ENCODE data around the gene SHROOM1. TPM values are rescaled to one million over a fixed set of nuclear protein-coding genes. Genes with fewer than 3 reads are reported as not detected.

The SHROOM1 gene
- total and polyA plus RNA-seq, 2 donors (not counting 1 experiment from before 2014, with no cell fraction given), result 1.3 to 2.3 TPM

GRCh38 chr5:132838516-132839282, 8.3 kb upstream of the SHROOM1 start:
- H3K9ac ChIP-seq (ENCODE audit: low read length), result no peak overlapping the region
- no peak overlapping the region for H3K4me2 ChIP-seq (replicated peaks; ENCODE audit: low read depth, low read length, poor library complexity, severe bottlenecking)
- intact Hi-C loops (cut with micrococcal nuclease), result no loop called here
- H3K9me3 Mint-ChIP-seq (ENCODE audit: insufficient read depth), result no peaks in the 10 kb centered on the region
- ChIA-PET POLR2A (no interaction called here), CTCF (no interaction called here)
- no peak for TF ChIP-seq EZH2 (IDR thresholded peaks at IDR 0.05; ENCODE audit: borderline replicate concordance, insufficient read depth, low read depth, low read length, poor library complexity, severe bottlenecking)
- no peak for TF ChIP-seq CTCF (IDR thresholded peaks at IDR 0.05)
- peaks cover 0 to 4% (median 0%) of the 10 kb centered on the region in 3 donors for H3K9me3 ChIP-seq (ENCODE audit: control extremely low read depth in 1 of 3, control insufficient read depth in 2 of 3, insufficient read depth in 1 of 3, low read length in 2 of 3)
- H3K27ac Mint-ChIP-seq, result no peak overlapping the region
- H3K4me1 Mint-ChIP-seq, result peaks cover 2% of the 10 kb centered on the region
- 92% methylated on average over 1 of the region's 3 CpGs for WGBS (ENCODE audit: insufficient coverage)
- no peaks in the 10 kb centered on the region for H3K79me2 ChIP-seq (ENCODE audit: control insufficient read depth, insufficient read depth, low read length)
- H3K36me3 ChIP-seq (replicated peaks in 1 of 2; ENCODE audit: control extremely low read depth in 1 of 2, control insufficient read depth in 1 of 2, extremely low read depth in 1 of 2, insufficient read depth in 2 of 2, low read length in 1 of 2), result no peaks in the 10 kb centered on the region
- no peaks in the 10 kb centered on the region for H3K4me1 ChIP-seq (ENCODE audit: control insufficient read depth in 2 of 2, insufficient read depth in 2 of 2, low read length in 2 of 2)
- ATAC-seq (ENCODE audit: low read depth) (no peak), DNase-seq (no peak)
- no peak overlapping the region for H3K4me3 ChIP-seq (ENCODE audit: control extremely low read depth in 1 of 5, extremely low read depth in 1 of 5, insufficient read depth in 1 of 5, low read depth in 2 of 5, low read length in 4 of 5)
- no peak overlapping the region for H3K27ac ChIP-seq (ENCODE audit: low read length in 2 of 2)
- H3K27me3 Mint-ChIP-seq, result no peaks in the 10 kb centered on the region
- no peaks in the 10 kb centered on the region for H3K27me3 ChIP-seq (replicated peaks in 1 of 4; ENCODE audit: control extremely low read depth in 1 of 4, control insufficient read depth in 3 of 4, insufficient read depth in 4 of 4, low read length in 3 of 4)
- H4K20me1 ChIP-seq (ENCODE audit: control insufficient read depth, insufficient read depth, low read length, poor library complexity, severe bottlenecking), result no peaks in the 10 kb centered on the region
- H3K4me3 Mint-ChIP-seq, result no peak overlapping the region
- H2AFZ ChIP-seq (ENCODE audit: insufficient read depth, low read depth, low read length, poor library complexity, severe bottlenecking), result no peak overlapping the region

- POLR2A ChIA-PET, result no interaction called here
- Histone ChIP-seq H2AFZ (ENCODE audit: insufficient read depth, low read depth, low read length, poor library complexity, severe bottlenecking) (no peak overlapping the region), H3K4me2 (replicated peaks; ENCODE audit: low read depth, low read length, poor library complexity, severe bottlenecking) (no peak overlapping the region), H3K27me3 (replicated peaks in 1 of 4; ENCODE audit: control extremely low read depth in 1 of 4, control insufficient read depth in 3 of 4, insufficient read depth in 4 of 4, low read length in 3 of 4) (no peaks in the 10 kb centered on the region), H3K9ac (ENCODE audit: low read length) (no peak overlapping the region), H3K27ac (ENCODE audit: low read length in 2 of 2) (no peak overlapping the region), H3K79me2 (ENCODE audit: control insufficient read depth, insufficient read depth, low read length) (no peaks in the 10 kb centered on the region), H3K4me1 (ENCODE audit: control insufficient read depth in 2 of 2, insufficient read depth in 2 of 2, low read length in 2 of 2) (no peaks in the 10 kb centered on the region), H3K36me3 (replicated peaks in 1 of 2; ENCODE audit: control extremely low read depth in 1 of 2, control insufficient read depth in 1 of 2, extremely low read depth in 1 of 2, insufficient read depth in 2 of 2, low read length in 1 of 2) (no peaks in the 10 kb centered on the region), H4K20me1 (ENCODE audit: control insufficient read depth, insufficient read depth, low read length, poor library complexity, severe bottlenecking) (no peaks in the 10 kb centered on the region), H3K9me3 (ENCODE audit: control extremely low read depth in 1 of 3, control insufficient read depth in 2 of 3, insufficient read depth in 1 of 3, low read length in 2 of 3) (peaks cover 0 to 4% (median 0%) of the 10 kb centered on the region in 3 donors), H3K4me3 (ENCODE audit: control extremely low read depth in 1 of 5, extremely low read depth in 1 of 5, insufficient read depth in 1 of 5, low read depth in 2 of 5, low read length in 4 of 5) (no peak overlapping the region)
- intact Hi-C loops (cut with micrococcal nuclease), result no loop called here
- no peak overlapping the region for H3K4me3 Mint-ChIP-seq
- no peak overlapping the region for H3K27ac Mint-ChIP-seq
- DNase-seq (no peak), ATAC-seq (ENCODE audit: low read depth) (no peak)
- H3K27me3 Mint-ChIP-seq, result no peaks in the 10 kb centered on the region
- no peak for TF ChIP-seq CTCF (IDR thresholded peaks at IDR 0.05)
- TF ChIP-seq EZH2 (IDR thresholded peaks at IDR 0.05; ENCODE audit: borderline replicate concordance, insufficient read depth, low read depth, low read length, poor library complexity, severe bottlenecking), result no peak
- CTCF ChIA-PET, result interaction anchor here (1.8 kb wide), 1 partner anchor 9 kb away, joined by 4 read pairs; no protein-coding TSS in a partner anchor
- peaks cover 2% of the 10 kb centered on the region for H3K4me1 Mint-ChIP-seq
- H3K9me3 Mint-ChIP-seq (ENCODE audit: insufficient read depth), result no peaks in the 10 kb centered on the region
- 85% methylated on average over 2 of the region's 2 CpGs for WGBS (ENCODE audit: insufficient coverage)
Measured at GRCh38 chr5:132837868-132838267, 7.4 kb upstream of the SHROOM1 start.

Data from B cell (primary cell).